Endothelial cell of umbilical vein (primary cell): Measurements from ENCODE around the gene WDR41. TPM values are rescaled to one million over a fixed set of nuclear protein-coding genes. Genes with fewer than 3 reads are reported as not detected.

Experiments
- BruUV-seq: library from RNA; stranded (reverse); fragments of 400-500 nt; replicated peaks from 2 replicates; lab custom pipeline; 2021; lab: Mats Ljungman, UMichigan
- CTCF ChIA-PET: fragments of 300-600, 350-600 bp; sonication (Branson Sonifier 250); formaldehyde crosslinking; loops from one replicate; lab custom pipeline; 2021; ENCODE audit warnings: antibody characterized with exemption, inconsistent platforms; lab: Charles Lee
- POLR2A ChIA-PET: fragments of 300-600, 350-600 bp; sonication (Branson Sonifier 250); formaldehyde crosslinking; loops from one replicate; lab custom pipeline; 2021; ENCODE audit warnings: antibody characterized with exemption, inconsistent platforms; lab: Charles Lee
- DNase-seq: peaks from one replicate; pipeline ENCODE4 v3.0.0-alpha.2; 2011; ENCODE audit warnings: low read depth, low spot score
- FAIRE-seq: peaks from 2 replicates; lab custom pipeline; 2011; peaks lifted over from hg19 to GRCh38; lab: Jason Lieb, UNC
- H2AFZ ChIP-seq: 2 replicates; pipeline ENCODE4 v1.6.0; 2012; ENCODE audit warnings: low read depth, low read length, control low read depth, inconsistent platforms
- H3K27ac ChIP-seq: 2 replicates; pipeline ENCODE4 v1.5.1; 2011; ENCODE audit warnings: low read depth, mild to moderate bottlenecking, control low read depth, low read length, moderate library complexity; ENCODE audit not compliant: insufficient read depth
- H3K27me3 ChIP-seq, 2 experiments: 2 replicates each; pipeline versions ENCODE4 v1.6.0 to v1.6.1; 2011; ENCODE audit warnings: low read length in 2 of 2, mixed read lengths in 1 of 2; ENCODE audit not compliant: control insufficient read depth in 2 of 2, insufficient read depth in 2 of 2
- H3K36me3 ChIP-seq, 2 experiments: 2 replicates in 1 of 2; 3 replicates in 1 of 2; pipeline ENCODE4 v1.5.1; 2011; ENCODE audit warnings: low read length in 2 of 2, mild to moderate bottlenecking in 1 of 2, moderate library complexity in 1 of 2; ENCODE audit not compliant: control insufficient read depth in 2 of 2, insufficient read depth in 2 of 2; ENCODE audit errors: extremely low read depth in 1 of 2
- H3K4me1 ChIP-seq: 3 replicates; pipeline ENCODE4 v1.5.1; 2011; ENCODE audit warnings: mild to moderate bottlenecking, low read length; ENCODE audit not compliant: control insufficient read depth, insufficient read depth; ENCODE audit errors: extremely low read depth
- H3K4me2 ChIP-seq: 2 replicates; pipeline ENCODE4 v1.6.1; 2011; ENCODE audit warnings: low read length, control low read depth, mixed read lengths; ENCODE audit not compliant: insufficient read depth
- H3K4me3 ChIP-seq, 3 experiments: fragments of 200-600 bp in 1 of 3; sonication (generic), shearing (Covaris generic) in 1 of 3; replicated peaks in 1 of 3; 2 replicates each; pipeline ENCODE4 v1.5.1; 2011 to 2016; ENCODE audit warnings: control low read depth in 3 of 3, low read length in 3 of 3, mild to moderate bottlenecking in 2 of 3, inconsistent platforms in 1 of 3, low read depth in 1 of 3, moderate library complexity in 1 of 3; ENCODE audit not compliant: insufficient read depth in 1 of 3
- H3K79me2 ChIP-seq: 2 replicates; pipeline ENCODE4 v1.6.0; 2012; ENCODE audit warnings: low read length, inconsistent platforms; ENCODE audit not compliant: control insufficient read depth, insufficient read depth
- H3K9ac ChIP-seq: replicated peaks from 2 replicates; pipeline ENCODE3; 2011; ENCODE audit warnings: low read length, control low read depth; ENCODE audit not compliant: insufficient read depth; ENCODE audit errors: extremely low read depth
- H3K9me1 ChIP-seq: replicated peaks from 3 replicates; pipeline ENCODE4 v1.6.0; 2011; ENCODE audit warnings: mild to moderate bottlenecking, low read length; ENCODE audit not compliant: control insufficient read depth, insufficient read depth; ENCODE audit errors: extremely low read depth
- H3K9me3 ChIP-seq: replicated peaks from 2 replicates; pipeline ENCODE4 v1.5.1; 2012; ENCODE audit warnings: low read length, inconsistent platforms; ENCODE audit not compliant: control insufficient read depth, insufficient read depth
- H4K20me1 ChIP-seq: replicated peaks from 2 replicates; pipeline ENCODE3; 2011; ENCODE audit warnings: mild to moderate bottlenecking, low read length; ENCODE audit not compliant: control insufficient read depth, insufficient read depth; ENCODE audit errors: extremely low read depth
- CTCF ChIP-seq, 2 donors: IDR thresholded peaks; 1 replicate in 1 of 2; 2 replicates in 1 of 2; pipeline ENCODE4 v1.5.1; 2011; ENCODE audit warnings: low read length in 2 of 2, mild to moderate bottlenecking in 2 of 2, moderate library complexity in 2 of 2, control low read depth in 1 of 2, inconsistent platforms in 1 of 2, low read depth in 1 of 2; ENCODE audit not compliant: insufficient read depth in 1 of 2; ENCODE audit errors: extremely low read depth in 1 of 2
- EZH2 ChIP-seq: IDR thresholded peaks from 2 replicates; pipeline ENCODE4 v1.6.1; 2012; ENCODE audit warnings: borderline replicate concordance, low read depth, mild to moderate bottlenecking, moderate library complexity, low read length, inconsistent platforms; ENCODE audit not compliant: severe bottlenecking
- FOS ChIP-seq: IDR thresholded peaks from 2 replicates; pipeline ENCODE4 v1.6.1; 2011; ENCODE audit warnings: mild to moderate bottlenecking, low read length, moderate library complexity, borderline replicate concordance; ENCODE audit not compliant: insufficient read depth
- GATA2 ChIP-seq: IDR thresholded peaks from 2 replicates; pipeline ENCODE4 v1.7.0; 2011; ENCODE audit warnings: low read depth, mild to moderate bottlenecking, moderate library complexity, mixed read lengths, low read length; ENCODE audit not compliant: insufficient read length, insufficient read depth
- JUN ChIP-seq: IDR thresholded peaks from 2 replicates; pipeline ENCODE4 v1.6.1; 2011; ENCODE audit warnings: borderline replicate concordance, low read depth; ENCODE audit not compliant: insufficient read length, insufficient read depth
- MAX ChIP-seq: IDR thresholded peaks from 2 replicates; pipeline ENCODE4 v1.6.1; 2011; ENCODE audit not compliant: insufficient read depth, insufficient read length
- MYC ChIP-seq: IDR thresholded peaks from one replicate; pipeline ENCODE4 v1.6.1; 2011; ENCODE audit warnings: mild to moderate bottlenecking, low read depth, low read length
- POLR2A ChIP-seq: IDR thresholded peaks from 2 replicates; pipeline ENCODE4 v1.6.1; 2012; ENCODE audit warnings: low read depth, mild to moderate bottlenecking, control low read depth, low read length
- POLR2AphosphoS5 ChIP-seq: IDR thresholded peaks from 2 replicates; pipeline ENCODE4 v1.6.1; 2012; ENCODE audit warnings: low read depth, mild to moderate bottlenecking, control low read depth, low read length, moderate library complexity; ENCODE audit not compliant: insufficient read depth
- dilution Hi-C: fragments of 300-500 bp; cut with MboI; formaldehyde crosslinking; loops from one replicate; pipeline ENCODE4 v1.15.0; 2019; ENCODE audit warnings: low sequenced_read_pairs; ENCODE audit not compliant: extremely low pct_ligation_motif_present
- intact Hi-C: fragments of 100-400 bp; cut with micrococcal nuclease; formaldehyde crosslinking; loops from one replicate; pipeline ENCODE4 v1.10.0; 2022
- polyA plus RNA-seq, 4 experiments: library from polyadenylated mRNA; depleted of rRNA in 3 of 4; stranded (reverse) in 3 of 4; unstranded in 1 of 4; fragments of >200 nt; gene quantifications; 2 replicates each; pipeline versions ENCODE4 v1.2.1 to v1.2.3, GENCODE V29; 2011 to 2012; ENCODE audit warnings: missing spikeins in 1 of 4
- total RNA-seq: library from RNA; stranded (reverse); gene quantifications from 2 replicates; pipeline ENCODE4 v1.2.3, GENCODE V29; 2021

The WDR41 gene
- total and polyA plus RNA-seq, 2 donors (not counting 3 experiments of a cell fraction or from before 2014, with no cell fraction given), result 10.2 to 33.6 TPM

GRCh38 chr5:77420940-77421339, 71.2 kb downstream of the WDR41 start:
- TF ChIP-seq MYC, result no peak
- no peak for TF ChIP-seq GATA2
- TF ChIP-seq EZH2, result no peak
- no peak for TF ChIP-seq POLR2AphosphoS5
- no peak for TF ChIP-seq FOS
- no peak overlapping the region for H3K9ac ChIP-seq
- H3K27me3 ChIP-seq, result peaks cover 0 to 2% of the 10 kb centered on the region in 2 experiments
- no peak overlapping the region for H3K4me3 ChIP-seq
- peaks cover 0 to 3% of the 10 kb centered on the region in 2 experiments for H3K36me3 ChIP-seq
- FAIRE-seq (no peak), DNase-seq (no peak)
- no peaks in the 10 kb centered on the region for H3K9me1 ChIP-seq
- H3K4me1 ChIP-seq, result no peaks in the 10 kb centered on the region
- H3K9me3 ChIP-seq, result no peaks in the 10 kb centered on the region
- BruUV-seq, result no TSS peak
- H3K27ac ChIP-seq, result no peak overlapping the region
- H4K20me1 ChIP-seq, result no peaks in the 10 kb centered on the region
- POLR2A ChIA-PET, result no interaction called here
- no peak overlapping the region for H3K4me2 ChIP-seq
- intact Hi-C loops (no loop called here), dilution Hi-C loops (no loop called here)
- H3K79me2 ChIP-seq, result no peaks in the 10 kb centered on the region
- H2AFZ ChIP-seq, result no peak overlapping the region
- CTCF ChIA-PET, result interaction anchor here (1.2 kb wide), 1 partner anchor 15 kb away, joined by 4 read pairs; no protein-coding TSS in a partner anchor

- Histone ChIP-seq H3K36me3 (no peaks in the 10 kb centered on the region), H3K4me1 (no peaks in the 10 kb centered on the region), H3K27ac (no peak overlapping the region), H3K9ac (no peak overlapping the region), H3K9me3 (no peaks in the 10 kb centered on the region), H3K79me2 (no peaks in the 10 kb centered on the region), H4K20me1 (no peaks in the 10 kb centered on the region), H2AFZ (no peak overlapping the region), H3K9me1 (no peaks in the 10 kb centered on the region), H3K27me3 (peaks cover 0 to 2% of the 10 kb centered on the region in 2 experiments), H3K4me2 (no peak overlapping the region), H3K4me3 (no peak overlapping the region)
- POLR2A ChIA-PET, result no interaction called here
- FAIRE-seq, result no peak
- intact Hi-C loops, result no loop called here
- TF ChIP-seq FOS (no peak), GATA2 (no peak), MAX (no peak), POLR2AphosphoS5 (no peak), EZH2 (no peak), MYC (no peak), CTCF (IDR thresholded peaks at IDR 0.05; ENCODE audit: extremely low read depth in 1 of 2, insufficient read depth in 1 of 2, low read depth in 1 of 2, low read length in 2 of 2) (no peak), POLR2A (no peak), JUN (no peak)
- BruUV-seq, result no TSS peak
- CTCF ChIA-PET, result interaction anchor here (1.2 kb wide), 2 partner anchors 7 to 16 kb away, joined by 4 read pairs; no protein-coding TSS in a partner anchor
- dilution Hi-C loops, result no loop called here
- DNase-seq, result no peak
These were observed 72.2 kb downstream of the WDR41 start for GRCh38 chr5:77419644-77420582.
